ENCODE results near the gene NUP210.

The NUP210 gene

GRCh38 chr3:13372656-13373055 lies 47.5 kb downstream of the NUP210 start:
- DNase-seq = no peak

- DNase-seq = no peak
These were observed 48.0 kb downstream of the NUP210 start for GRCh38 chr3:13372126-13372525.

- no peak for DNase-seq
These were observed 48.7 kb downstream of the NUP210 start for GRCh38 chr3:13371100-13372075.

GRCh38 chr3:13370609-13371008 lies 49.5 kb downstream of the NUP210 start:
- no peak for DNase-seq

- no peak for DNase-seq
These were observed 50.1 kb downstream of the NUP210 start for GRCh38 chr3:13370055-13370454.

GRCh38 chr3:13368834-13369233 lies 51.3 kb downstream of the NUP210 start:
- no peak for DNase-seq

GRCh38 chr3:13367728-13368127 lies 52.4 kb downstream of the NUP210 start:
- no peak for DNase-seq

GRCh38 chr3:13365390-13366379 lies 54.4 kb downstream of the NUP210 start:
- no peak for DNase-seq

- DNase-seq = no peak
These were observed 55.4 kb downstream of the NUP210 start for GRCh38 chr3:13364602-13365271.

- no peak for DNase-seq
These were observed 57.6 kb downstream of the NUP210 start for GRCh38 chr3:13362551-13362950.

GRCh38 chr3:13359916-13360315 lies 60.2 kb downstream of the NUP210 start:
- DNase-seq = no peak

GRCh38 chr3:13358643-13359042 lies 61.5 kb downstream of the NUP210 start:
- no peak for DNase-seq

- no peak for DNase-seq
These were observed 62.1 kb downstream of the NUP210 start for GRCh38 chr3:13358051-13358450.

- no peak for DNase-seq
These were observed 63.0 kb downstream of the NUP210 start for GRCh38 chr3:13357074-13357473.

- DNase-seq = no peak
These were observed 66.1 kb downstream of the NUP210 start for GRCh38 chr3:13353936-13354542.

- DNase-seq = no peak
These were observed 66.6 kb downstream of the NUP210 start for GRCh38 chr3:13353506-13353905.

GRCh38 chr3:13352621-13353131 lies 67.4 kb downstream of the NUP210 start:
- no peak for DNase-seq

GRCh38 chr3:13349823-13350222 lies 70.3 kb downstream of the NUP210 start:
- DNase-seq = no peak

- DNase-seq = no peak
These were observed 71.3 kb downstream of the NUP210 start for GRCh38 chr3:13348661-13349396.

- no peak for DNase-seq
These were observed 72.0 kb downstream of the NUP210 start for GRCh38 chr3:13348100-13348499.

- no peak for DNase-seq
These were observed 72.7 kb downstream of the NUP210 start for GRCh38 chr3:13347390-13347950.

Measured in amniotic stem cell (primary cell).